A549 (cell line): ENCODE data around the gene TBC1D12. TPM values are rescaled to one million over a fixed set of nuclear protein-coding genes. Genes with fewer than 3 reads are reported as not detected.
A peak's percentile ranks its signal among the peaks of the same experiment; 100 is the strongest.

Source experiments
- ATAC-seq, 2 experiments: fragments of 200-7000 bp in 1 of 2; fragments of >200 bp in 1 of 2; cut with Nextera tagmentation in 1 of 2; cut with Tn5 transposase in 1 of 2; 3 replicates each; pipeline versions ENCODE4 v1.8.0 to v1.9.1; 2018 to 2020; ENCODE audit warnings: mild to moderate bottlenecking in 1 of 2, moderate library complexity in 1 of 2
- CTCF ChIA-PET: fragments of 300-600 bp; sonication (Branson Sonifier 250); formaldehyde crosslinking; extraction: SDS; loops from one replicate; lab custom pipeline; 2021; ENCODE audit warnings: antibody characterized with exemption, inconsistent platforms; lab: Yijun Ruan, JAX
- POLR2A ChIA-PET: fragments of 350-600 bp; formaldehyde crosslinking; extraction: SDS; loops from one replicate; lab custom pipeline; 2021; ENCODE audit warnings: antibody characterized with exemption, inconsistent platforms; lab: Yijun Ruan, JAX
- DNase-seq, 2 experiments: peaks; one replicate each; pipeline versions ENCODE4 v3.0.0 to v3.0.0-alpha.2; 2011 to 2016; ENCODE audit warnings: low read depth in 1 of 2, low spot score in 1 of 2
- FAIRE-seq: peaks from 2 replicates; lab custom pipeline; 2011; peaks lifted over from hg19 to GRCh38; lab: Jason Lieb, UNC
- H3K27ac ChIP-seq, 2 experiments: fragments of >200 bp; sonication (Bioruptor Twin); formaldehyde crosslinking; 3 replicates each; pipeline ENCODE4 v1.5.1; 2016 to 2017
- H3K4me1 ChIP-seq: fragments of >200 bp; sonication (Bioruptor Twin); formaldehyde crosslinking; 3 replicates; pipeline ENCODE4 v1.6.1; 2016
- H3K4me2 ChIP-seq: fragments of >200 bp; sonication (Bioruptor Twin); formaldehyde crosslinking; 3 replicates; pipeline ENCODE4 v1.6.1; 2016
- H3K4me3 ChIP-seq: fragments of >200 bp; sonication (Bioruptor Twin); formaldehyde crosslinking; 3 replicates; pipeline ENCODE4 v1.5.1; 2016
- H3K9me3 ChIP-seq: fragments of >200 bp; sonication (Bioruptor Twin); formaldehyde crosslinking; 3 replicates; pipeline ENCODE4 v1.6.1; 2016
- CHD4 ChIP-seq: fragments of 200-600 bp; sonication (generic); IDR thresholded peaks from 2 replicates; pipeline ENCODE4 v1.6.1; 2016; ENCODE audit warnings: antibody characterized with exemption, mild to moderate bottlenecking, borderline replicate concordance
- EHF ChIP-seq: fragments of 250-450 bp; sonication (Bioruptor Pico); IDR thresholded peaks from 2 replicates; pipeline ENCODE4 v1.5.0; 2020; ENCODE audit warnings: mild to moderate bottlenecking
- FOXS1 ChIP-seq: fragments of 250-450 bp; sonication (Bioruptor Pico); IDR thresholded peaks from 2 replicates; pipeline ENCODE4 v1.5.0; 2020; ENCODE audit warnings: mild to moderate bottlenecking, moderate library complexity
- GATA3 ChIP-seq: IDR thresholded peaks from 2 replicates; pipeline ENCODE4 v1.6.1; 2012; ENCODE audit warnings: borderline replicate concordance
- HEYL ChIP-seq: fragments of 250-450 bp; sonication (Bioruptor Pico); IDR thresholded peaks from 2 replicates; pipeline ENCODE4 v1.8.0; 2021; ENCODE audit warnings: mild to moderate bottlenecking, moderate library complexity
- MAFK ChIP-seq: fragments of 450-650 bp; IDR thresholded peaks from 2 replicates; pipeline ENCODE4 v1.6.1; 2014; ENCODE audit not compliant: partially characterized antibody
- MYC ChIP-seq: IDR thresholded peaks from 2 replicates; pipeline ENCODE4 v1.6.1; 2012; ENCODE audit warnings: mild to moderate bottlenecking, inconsistent platforms, low read length, improper control_type of control experiment, borderline replicate concordance
- POLR2A ChIP-seq: IDR thresholded peaks from 2 replicates; pipeline ENCODE4 v1.6.1; 2012; ENCODE audit warnings: mild to moderate bottlenecking, low read length
- POLR2AphosphoS2 ChIP-seq: conservative IDR thresholded peaks from 2 replicates; pipeline ENCODE4 v1.6.1; 2012; ENCODE audit warnings: low read length, improper control_type of control experiment, inconsistent platforms
- RNF2 ChIP-seq: fragments of 200-600 bp; sonication (generic); IDR thresholded peaks from 2 replicates; pipeline ENCODE4 v1.6.1; 2016; ENCODE audit warnings: low read depth, mild to moderate bottlenecking, antibody characterized with exemption, moderate library complexity, borderline replicate concordance
- SREBF2 ChIP-seq: fragments of 450-650 bp; IDR thresholded peaks from 2 replicates; pipeline ENCODE4 v1.6.1; 2014; ENCODE audit warnings: mild to moderate bottlenecking, moderate library complexity
- WGBS: methylation state at CpG from one replicate; pipeline ENCODE4 v1.1.6; 2017; ENCODE audit errors: missing lambda C conversion rate; 5-methylcytosine and 5-hydroxymethylcytosine counted together
- polyA plus RNA-seq, 4 experiments: library from polyadenylated mRNA; depleted of rRNA in 3 of 4; stranded (reverse); fragments of >200 nt; fragmentation: RNase III in 1 of 4; extraction: RNeasy Plus Mini Kit Qiagen cat#74134 plus additional on column Dnase treatment in 1 of 4; gene quantifications; 2 replicates in 3 of 4; 3 replicates in 1 of 4; pipeline ENCODE4 v1.2.3, GENCODE V29; 2011 to 2017
- TF ChIP-seq, protein P1 (sequence below): fragments of >200 bp; sonication (Bioruptor Twin); formaldehyde crosslinking; IDR thresholded peaks from 3 replicates; pipeline ENCODE4 v1.5.1; 2016
- TF ChIP-seq, protein P2 (sequence below): fragments of >200 bp; sonication (Bioruptor Twin); formaldehyde crosslinking; IDR thresholded peaks from 3 replicates; pipeline ENCODE4 v1.6.1; 2016
- TF ChIP-seq, protein P3 (sequence below): fragments of 150-350 bp; IDR thresholded peaks from 2 replicates; pipeline ENCODE4 v1.6.1; 2014; ENCODE audit warnings: low read depth, mild to moderate bottlenecking, low read length

TBC1D12 gene
- polyA plus RNA-seq, 2 of the 4 experiments (the other 2 are of a cell fraction): 4.4 to 5.7 TPM

DNA sequence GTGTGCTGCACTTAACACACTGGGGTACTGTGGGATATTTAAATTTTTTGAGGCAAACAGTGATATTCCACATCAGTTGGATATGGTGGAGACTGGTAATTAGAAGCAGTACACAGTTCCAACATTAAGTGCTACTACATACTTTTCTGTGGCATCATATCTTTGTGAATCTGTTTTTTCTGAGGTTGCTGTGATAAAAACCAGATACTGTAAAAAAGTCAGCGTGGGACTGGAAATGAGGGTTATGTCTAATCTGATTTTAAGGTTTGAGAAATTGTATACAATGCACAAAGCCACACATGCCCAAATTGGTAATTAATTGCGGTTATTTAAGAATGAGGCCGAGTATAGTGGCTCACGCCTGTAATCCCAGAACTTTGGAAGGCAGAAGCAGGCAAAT, 41.2 kb downstream of the TBC1D12 start:
- DNase-seq (no peak), ATAC-seq (no peak), FAIRE-seq (no peak)
- POLR2A ChIA-PET: interaction anchor here (0.7 to 0.9 kb wide), 2 partner anchors 40 to 96 kb away, joined by 4 read pairs; no protein-coding TSS in a partner anchor
- 92% methylated on average over 4 of the region's 4 CpGs for WGBS
- Histone ChIP-seq H3K9me3 (no peaks in the 10 kb centered on the region), H3K27ac (no peak overlapping the region), H3K4me1 (no peaks in the 10 kb centered on the region), H3K4me3 (no peak overlapping the region), H3K4me2 (no peak overlapping the region)
- CTCF ChIA-PET: interaction anchor here (0.6 to 4.5 kb wide), 69 partner anchors 9 to 743 kb away, joined by 3 to 37 read pairs (median 4); partner anchors contain the start of genes SLC35G1 and TBC1D12
- TF ChIP-seq, protein P1, sequence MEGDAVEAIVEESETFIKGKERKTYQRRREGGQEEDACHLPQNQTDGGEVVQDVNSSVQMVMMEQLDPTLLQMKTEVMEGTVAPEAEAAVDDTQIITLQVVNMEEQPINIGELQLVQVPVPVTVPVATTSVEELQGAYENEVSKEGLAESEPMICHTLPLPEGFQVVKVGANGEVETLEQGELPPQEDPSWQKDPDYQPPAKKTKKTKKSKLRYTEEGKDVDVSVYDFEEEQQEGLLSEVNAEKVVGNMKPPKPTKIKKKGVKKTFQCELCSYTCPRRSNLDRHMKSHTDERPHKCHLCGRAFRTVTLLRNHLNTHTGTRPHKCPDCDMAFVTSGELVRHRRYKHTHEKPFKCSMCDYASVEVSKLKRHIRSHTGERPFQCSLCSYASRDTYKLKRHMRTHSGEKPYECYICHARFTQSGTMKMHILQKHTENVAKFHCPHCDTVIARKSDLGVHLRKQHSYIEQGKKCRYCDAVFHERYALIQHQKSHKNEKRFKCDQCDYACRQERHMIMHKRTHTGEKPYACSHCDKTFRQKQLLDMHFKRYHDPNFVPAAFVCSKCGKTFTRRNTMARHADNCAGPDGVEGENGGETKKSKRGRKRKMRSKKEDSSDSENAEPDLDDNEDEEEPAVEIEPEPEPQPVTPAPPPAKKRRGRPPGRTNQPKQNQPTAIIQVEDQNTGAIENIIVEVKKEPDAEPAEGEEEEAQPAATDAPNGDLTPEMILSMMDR: no peak
- TF ChIP-seq FOXS1 (CRISPR knock-in tag) (no peak), POLR2A (no peak), CHD4 (no peak), HEYL (CRISPR knock-in tag) (no peak)
- TF ChIP-seq, protein P2, sequence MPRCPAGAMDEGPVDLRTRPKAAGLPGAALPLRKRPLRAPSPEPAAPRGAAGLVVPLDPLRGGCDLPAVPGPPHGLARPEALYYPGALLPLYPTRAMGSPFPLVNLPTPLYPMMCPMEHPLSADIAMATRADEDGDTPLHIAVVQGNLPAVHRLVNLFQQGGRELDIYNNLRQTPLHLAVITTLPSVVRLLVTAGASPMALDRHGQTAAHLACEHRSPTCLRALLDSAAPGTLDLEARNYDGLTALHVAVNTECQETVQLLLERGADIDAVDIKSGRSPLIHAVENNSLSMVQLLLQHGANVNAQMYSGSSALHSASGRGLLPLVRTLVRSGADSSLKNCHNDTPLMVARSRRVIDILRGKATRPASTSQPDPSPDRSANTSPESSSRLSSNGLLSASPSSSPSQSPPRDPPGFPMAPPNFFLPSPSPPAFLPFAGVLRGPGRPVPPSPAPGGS: no peak

DNA sequence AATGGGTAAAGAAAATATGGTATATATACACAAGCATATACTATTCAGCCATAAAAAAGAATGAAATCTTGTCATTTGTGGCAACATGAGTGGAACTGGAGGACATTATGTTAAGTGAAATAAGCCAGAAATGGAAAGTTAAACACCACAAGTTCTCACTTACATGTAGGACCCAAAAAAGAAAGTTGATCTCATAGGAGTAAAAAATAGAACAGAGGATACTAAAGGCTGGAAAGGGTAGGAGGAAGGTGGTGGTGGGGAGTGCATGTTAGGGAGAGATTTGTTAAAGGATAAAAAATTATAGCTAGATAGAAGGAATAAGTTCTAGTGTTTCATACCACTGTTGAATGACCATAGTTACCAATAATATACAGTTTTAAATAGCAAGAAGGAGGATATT, 48.4 kb downstream of the TBC1D12 start:
- FAIRE-seq: no peak
- H3K4me1 ChIP-seq: no peaks in the 10 kb centered on the region
- TF ChIP-seq EHF (CRISPR knock-in tag): no peak
- TF ChIP-seq, all 56 proteins: peak for 0
- POLR2A ChIA-PET: no interaction called here
- ATAC-seq (no peak), DNase-seq (no peak)
- no peak overlapping the region for H3K4me2 ChIP-seq
- H3K9me3 ChIP-seq: peaks cover 9% of the 10 kb centered on the region; the same call in 1 of the 3 replicates
- no peak overlapping the region for H3K27ac ChIP-seq
- CTCF ChIA-PET: interaction anchor here (0.6 to 1.3 kb wide), 2 partner anchors 14 to 172 kb away, joined by 3 to 4 read pairs; no protein-coding TSS in a partner anchor
- no peak overlapping the region for H3K4me3 ChIP-seq

DNA sequence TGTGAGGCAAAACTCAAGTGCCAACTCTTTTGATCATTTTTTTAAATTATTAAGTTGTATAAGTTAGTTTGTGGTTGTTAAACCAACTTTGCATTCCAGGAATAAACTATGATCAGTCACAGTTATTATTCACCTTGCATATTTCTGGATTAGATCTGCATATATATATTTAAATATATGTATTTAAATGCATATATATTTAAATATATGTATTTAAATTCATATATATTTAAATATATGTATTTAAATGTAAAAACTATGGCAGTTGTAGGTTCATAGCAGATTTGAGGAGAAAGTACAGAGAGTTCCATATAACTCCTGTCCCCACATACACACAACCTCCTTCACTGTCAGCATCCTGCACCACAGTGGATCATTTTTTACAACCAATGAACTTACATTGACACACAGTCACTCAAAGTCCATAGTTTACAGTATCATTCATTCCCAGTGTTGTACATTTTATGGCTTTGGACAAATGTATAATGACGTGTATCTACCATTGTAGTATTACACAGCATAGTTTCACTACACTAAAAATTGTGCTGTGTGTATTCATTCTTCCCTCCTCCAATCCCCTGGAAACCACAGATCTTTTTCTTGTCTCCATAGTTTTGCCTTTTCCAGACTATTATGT, 49.7 kb downstream of the TBC1D12 start:
- CTCF ChIA-PET: interaction anchor here (1.6 kb wide), 1 partner anchor 8 kb away, joined by 8 read pairs; no protein-coding TSS in a partner anchor
- no peak for DNase-seq
- POLR2A ChIA-PET: no interaction called here
- no peaks in the 10 kb centered on the region for H3K4me1 ChIP-seq
- 89% methylated on average over 1 of the region's 1 CpG for WGBS
- H3K4me2 ChIP-seq: no peak overlapping the region
- H3K9me3 ChIP-seq: peaks cover 9% of the 10 kb centered on the region; the same call in 1 of the 3 replicates
- TF ChIP-seq MYC (no peak), SREBF2 (no peak), HEYL (CRISPR knock-in tag) (no peak), POLR2AphosphoS2 (no peak), RNF2 (no peak), GATA3 (no peak)
- TF ChIP-seq, protein P1: no peak
- no peak overlapping the region for H3K4me3 ChIP-seq
- no peak for FAIRE-seq
- no peak overlapping the region for H3K27ac ChIP-seq
- no peak for ATAC-seq

DNA sequence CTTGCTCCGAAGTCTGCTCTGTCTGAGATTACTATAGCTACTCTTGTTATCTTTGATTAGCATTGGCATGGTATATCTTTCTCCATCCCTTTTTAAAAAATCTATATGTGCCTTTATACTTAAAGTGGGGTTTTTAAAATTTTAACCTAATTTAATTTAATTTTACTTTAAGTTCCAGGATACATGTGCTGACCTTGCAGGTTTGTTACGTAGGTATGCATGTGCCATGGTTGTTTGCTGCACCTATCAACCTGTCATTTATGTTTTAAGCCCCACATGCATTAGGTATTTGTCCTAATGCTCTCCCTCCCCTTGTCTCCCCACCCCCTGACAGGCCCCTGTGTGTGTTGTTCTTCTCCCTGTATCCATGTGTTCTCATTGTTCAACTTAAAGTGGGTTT, 54.6 kb downstream of the TBC1D12 start:
- no peak for ATAC-seq
- no peak overlapping the region for H3K27ac ChIP-seq
- no peak for DNase-seq
- no peaks in the 10 kb centered on the region for H3K4me1 ChIP-seq
- H3K4me2 ChIP-seq: no peak overlapping the region
- H3K4me3 ChIP-seq: no peak overlapping the region
- 92% methylated on average over 2 of the region's 2 CpGs for WGBS
- CTCF ChIA-PET: interaction anchor here (1.4 kb wide), 1 partner anchor 13 kb away, joined by 7 read pairs; no protein-coding TSS in a partner anchor
- FAIRE-seq: no peak
- peak; percentile 28 for TF ChIP-seq MAFK
- TF ChIP-seq, protein P3, sequence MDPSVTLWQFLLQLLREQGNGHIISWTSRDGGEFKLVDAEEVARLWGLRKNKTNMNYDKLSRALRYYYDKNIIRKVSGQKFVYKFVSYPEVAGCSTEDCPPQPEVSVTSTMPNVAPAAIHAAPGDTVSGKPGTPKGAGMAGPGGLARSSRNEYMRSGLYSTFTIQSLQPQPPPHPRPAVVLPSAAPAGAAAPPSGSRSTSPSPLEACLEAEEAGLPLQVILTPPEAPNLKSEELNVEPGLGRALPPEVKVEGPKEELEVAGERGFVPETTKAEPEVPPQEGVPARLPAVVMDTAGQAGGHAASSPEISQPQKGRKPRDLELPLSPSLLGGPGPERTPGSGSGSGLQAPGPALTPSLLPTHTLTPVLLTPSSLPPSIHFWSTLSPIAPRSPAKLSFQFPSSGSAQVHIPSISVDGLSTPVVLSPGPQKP: no peak
- POLR2A ChIA-PET: no interaction called here
- peaks cover 3% of the 10 kb centered on the region; the same call in 1 of the 3 replicates for H3K9me3 ChIP-seq
